HCT116 (cell line): ENCODE data around the gene MAL. TPM values are rescaled to one million over a fixed set of nuclear protein-coding genes. Genes with fewer than 3 reads are reported as not detected.

ENCODE experiments used
- ATAC-seq: fragments of 200-7000 bp; cut with Tn5 transposase; 2 replicates; pipeline ENCODE4 v1.9.1; 2020; ENCODE audit warnings: mild to moderate bottlenecking, moderate library complexity
- BruUV-seq: library from RNA; stranded (reverse); fragments of 400-500 nt; replicated peaks from 2 replicates; lab custom pipeline; 2021; lab: Mats Ljungman, UMichigan
- CTCF ChIA-PET: fragments of 300-600 bp; sonication (Branson Sonifier 250); formaldehyde crosslinking; loops from one replicate; lab custom pipeline; 2021; ENCODE audit warnings: antibody characterized with exemption; lab: Charles Lee
- POLR2A ChIA-PET: fragments of 300-600, 350-600 bp; sonication (Branson Sonifier 250); formaldehyde crosslinking; loops from one replicate; lab custom pipeline; 2021; ENCODE audit warnings: antibody characterized with exemption; lab: Charles Lee
- RAD21 ChIA-PET, 2 experiments: fragments of 300-600 bp; sonication (Branson Sonifier 250); formaldehyde crosslinking; loops; one replicate each; lab custom pipeline; 2023; ENCODE audit warnings: low total read pairs in 2 of 2; ENCODE audit not compliant: uncharacterized antibody in 2 of 2, unreplicated experiment in 2 of 2, low non-redundant PET in 1 of 2; lab: Charles Lee
- DNase-seq: peaks from one replicate; pipeline ENCODE4 v3.0.0-alpha.2; 2010; ENCODE audit warnings: low read depth, low spot score
- H2AFZ ChIP-seq: fragments of 200-600 bp; shearing (Covaris generic), sonication (generic); 2 replicates; pipeline ENCODE4 v1.6.1; 2017; ENCODE audit warnings: low read depth, mixed run types, mixed read lengths, antibody characterized with exemption, low read length; ENCODE audit not compliant: poor library complexity, severe bottlenecking
- H3K27ac ChIP-seq: 2 replicates; pipeline ENCODE4 v1.5.1; 2012; ENCODE audit warnings: low read depth, low read length
- H3K27me3 ChIP-seq: fragments of 200-600 bp; sonication (generic); 2 replicates; pipeline ENCODE4 v1.6.1; 2016; ENCODE audit warnings: mixed run types, low read length, mixed read lengths; ENCODE audit not compliant: insufficient read depth
- H3K36me3 ChIP-seq, 2 experiments: fragments of 200-500 bp in 1 of 2; fragments of 200-600 bp in 1 of 2; sonication (Bioruptor generic) in 1 of 2; sonication (generic) in 1 of 2; 2 replicates each; pipeline versions ENCODE4 v1.5.1 to v1.6.1; 2014 to 2016; ENCODE audit warnings: low read length in 2 of 2, inconsistent platforms in 1 of 2, mixed read lengths in 1 of 2, mixed run types in 1 of 2; ENCODE audit not compliant: insufficient read depth in 2 of 2, control insufficient read depth in 1 of 2
- H3K4me1 ChIP-seq, 2 experiments: fragments of 200-600 bp in 1 of 2; sonication (generic) in 1 of 2; 2 replicates each; pipeline versions ENCODE4 v1.5.1 to v1.6.1; 2012 to 2017; ENCODE audit warnings: low read length in 2 of 2, inconsistent platforms in 1 of 2, mild to moderate bottlenecking in 1 of 2, mixed read lengths in 1 of 2, mixed run types in 1 of 2, moderate library complexity in 1 of 2; ENCODE audit not compliant: insufficient read depth in 2 of 2, control insufficient read depth in 1 of 2
- H3K4me2 ChIP-seq: fragments of 200-600 bp; sonication (generic); 2 replicates; pipeline ENCODE4 v1.6.1; 2017; ENCODE audit warnings: mixed run types, low read length, mixed read lengths
- H3K4me3 ChIP-seq, 2 experiments: fragments of 200-600 bp in 1 of 2; sonication (generic) in 1 of 2; replicated peaks in 1 of 2; 2 replicates each; pipeline ENCODE4 v1.5.1; 2011 to 2016; ENCODE audit warnings: low read length in 2 of 2, control low read depth in 1 of 2, low read depth in 1 of 2, mild to moderate bottlenecking in 1 of 2, mixed read lengths in 1 of 2, mixed run types in 1 of 2
- H3K79me2 ChIP-seq: fragments of 200-600 bp; sonication (generic); 2 replicates; pipeline ENCODE4 v1.6.1; 2017; ENCODE audit warnings: mild to moderate bottlenecking, mixed run types, low read length, moderate library complexity, mixed read lengths; ENCODE audit not compliant: insufficient read depth
- H3K9ac ChIP-seq: fragments of 200-600 bp; sonication (generic); 2 replicates; pipeline ENCODE4 v1.6.1; 2016; ENCODE audit warnings: low read length, mixed read lengths
- H3K9me2 ChIP-seq: fragments of 200-600 bp; sonication (generic), shearing (Covaris generic); 2 replicates; pipeline ENCODE4 v1.6.1; 2017; ENCODE audit warnings: mixed run types, mild to moderate bottlenecking, moderate library complexity; ENCODE audit not compliant: insufficient read depth
- H3K9me3 ChIP-seq, 2 experiments: fragments of 200-500 bp in 1 of 2; fragments of 200-600 bp in 1 of 2; sonication (Bioruptor generic) in 1 of 2; sonication (generic) in 1 of 2; 2 replicates each; pipeline ENCODE4 v1.6.1; 2014 to 2017; ENCODE audit warnings: low read length in 2 of 2, mixed read lengths in 2 of 2, inconsistent platforms in 1 of 2, low read depth in 1 of 2, mild to moderate bottlenecking in 1 of 2, mixed run types in 1 of 2, moderate library complexity in 1 of 2; ENCODE audit not compliant: control insufficient read depth in 1 of 2, insufficient read depth in 1 of 2
- H4K20me1 ChIP-seq: fragments of 200-600 bp; sonication (generic), shearing (Covaris generic); 2 replicates; pipeline ENCODE4 v1.6.1; 2017; ENCODE audit warnings: mixed run types, mild to moderate bottlenecking, moderate library complexity; ENCODE audit not compliant: insufficient read depth
- FOSL1 ChIP-seq: IDR thresholded peaks from 2 replicates; pipeline ENCODE4 v1.6.1; 2012; ENCODE audit warnings: low read depth
- POLR2A ChIP-seq: IDR thresholded peaks from 2 replicates; pipeline ENCODE4 v1.7.0; 2011; ENCODE audit warnings: borderline replicate concordance; ENCODE audit not compliant: insufficient read depth, insufficient read length; ENCODE audit errors: extremely low read depth
- POLR2AphosphoS5 ChIP-seq: IDR thresholded peaks from 2 replicates; pipeline ENCODE4 v1.6.1; 2011; ENCODE audit warnings: mild to moderate bottlenecking, low read depth, low read length, moderate library complexity
- SIN3A ChIP-seq: IDR thresholded peaks from 2 replicates; pipeline ENCODE4 v1.6.1; 2012; ENCODE audit warnings: low read depth
- SP1 ChIP-seq: IDR thresholded peaks from 2 replicates; pipeline ENCODE4 v1.6.1; 2012; ENCODE audit warnings: low read depth
- SRF ChIP-seq: IDR thresholded peaks from 2 replicates; pipeline ENCODE4 v1.6.1; 2012; ENCODE audit warnings: low read depth
- TCF7L2 ChIP-seq: IDR thresholded peaks from 2 replicates; pipeline ENCODE4 v1.7.0; 2011; ENCODE audit warnings: borderline replicate concordance, inconsistent platforms; ENCODE audit not compliant: insufficient read depth, insufficient read length; ENCODE audit errors: extremely low read depth
- ZFX ChIP-seq: fragments of 450-650 bp; IDR thresholded peaks from 2 replicates; pipeline ENCODE4 v1.6.1; 2017
- ZNF274 ChIP-seq: fragments of 200-500 bp; sonication (Bioruptor generic); IDR thresholded peaks from 2 replicates; pipeline ENCODE4 v1.6.1; 2014; ENCODE audit warnings: mild to moderate bottlenecking, low read depth, low read length, inconsistent platforms
- intact Hi-C: fragments of 100-400 bp; cut with micrococcal nuclease; formaldehyde crosslinking; loops from 2 replicates; pipeline ENCODE4 v1.10.0; 2022
- total RNA-seq: library from RNA; stranded (reverse); gene quantifications from one replicate; pipeline ENCODE4 v1.2.1, GENCODE V29; 2021; ENCODE audit not compliant: unreplicated experiment
- TF ChIP-seq, protein P1 (sequence below): IDR thresholded peaks from 2 replicates; pipeline ENCODE4 v1.6.1; 2012; ENCODE audit warnings: low read depth
- TF ChIP-seq, protein P2 (sequence below): IDR thresholded peaks from 2 replicates; pipeline ENCODE4 v1.6.1; 2011; ENCODE audit warnings: mild to moderate bottlenecking, low read length, moderate library complexity; ENCODE audit not compliant: insufficient replicate concordance; ENCODE audit errors: extremely low read depth

MAL gene
- total RNA-seq, 1 experiment from 2014 or later = not detected

GRCh38 chr2:95058466-95058988, 33.0 kb downstream of the MAL start:
- ChIA-PET CTCF (interaction anchor here (0.6 kb wide), 1 partner anchor 167 kb away, joined by 3 read pairs; no protein-coding TSS in a partner anchor), POLR2A (no interaction called here), RAD21 (no interaction called here)
- no peak overlapping the region for H2AFZ ChIP-seq
- no peaks in the 10 kb centered on the region for H4K20me1 ChIP-seq
- peaks cover 12% of the 10 kb centered on the region; the same call in 1 of the 2 replicates for H3K27me3 ChIP-seq
- no peaks in the 10 kb centered on the region for H3K9me3 ChIP-seq
- H3K36me3 ChIP-seq = no peaks in the 10 kb centered on the region
- intact Hi-C loops = no loop called here
- no peaks in the 10 kb centered on the region for H3K4me1 ChIP-seq
- BruUV-seq = no TSS peak
- ATAC-seq (no peak), DNase-seq (no peak)
- H3K27ac ChIP-seq = no peak overlapping the region
- TF ChIP-seq TCF7L2 (no peak), POLR2A (no peak), SIN3A (no peak), ZNF274 (no peak), FOSL1 (no peak), POLR2AphosphoS5 (no peak), ZFX (no peak), SP1 (no peak), SRF (no peak)
- TF ChIP-seq, protein P1, sequence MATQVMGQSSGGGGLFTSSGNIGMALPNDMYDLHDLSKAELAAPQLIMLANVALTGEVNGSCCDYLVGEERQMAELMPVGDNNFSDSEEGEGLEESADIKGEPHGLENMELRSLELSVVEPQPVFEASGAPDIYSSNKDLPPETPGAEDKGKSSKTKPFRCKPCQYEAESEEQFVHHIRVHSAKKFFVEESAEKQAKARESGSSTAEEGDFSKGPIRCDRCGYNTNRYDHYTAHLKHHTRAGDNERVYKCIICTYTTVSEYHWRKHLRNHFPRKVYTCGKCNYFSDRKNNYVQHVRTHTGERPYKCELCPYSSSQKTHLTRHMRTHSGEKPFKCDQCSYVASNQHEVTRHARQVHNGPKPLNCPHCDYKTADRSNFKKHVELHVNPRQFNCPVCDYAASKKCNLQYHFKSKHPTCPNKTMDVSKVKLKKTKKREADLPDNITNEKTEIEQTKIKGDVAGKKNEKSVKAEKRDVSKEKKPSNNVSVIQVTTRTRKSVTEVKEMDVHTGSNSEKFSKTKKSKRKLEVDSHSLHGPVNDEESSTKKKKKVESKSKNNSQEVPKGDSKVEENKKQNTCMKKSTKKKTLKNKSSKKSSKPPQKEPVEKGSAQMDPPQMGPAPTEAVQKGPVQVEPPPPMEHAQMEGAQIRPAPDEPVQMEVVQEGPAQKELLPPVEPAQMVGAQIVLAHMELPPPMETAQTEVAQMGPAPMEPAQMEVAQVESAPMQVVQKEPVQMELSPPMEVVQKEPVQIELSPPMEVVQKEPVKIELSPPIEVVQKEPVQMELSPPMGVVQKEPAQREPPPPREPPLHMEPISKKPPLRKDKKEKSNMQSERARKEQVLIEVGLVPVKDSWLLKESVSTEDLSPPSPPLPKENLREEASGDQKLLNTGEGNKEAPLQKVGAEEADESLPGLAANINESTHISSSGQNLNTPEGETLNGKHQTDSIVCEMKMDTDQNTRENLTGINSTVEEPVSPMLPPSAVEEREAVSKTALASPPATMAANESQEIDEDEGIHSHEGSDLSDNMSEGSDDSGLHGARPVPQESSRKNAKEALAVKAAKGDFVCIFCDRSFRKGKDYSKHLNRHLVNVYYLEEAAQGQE = no peak
- TF ChIP-seq, protein P2, sequence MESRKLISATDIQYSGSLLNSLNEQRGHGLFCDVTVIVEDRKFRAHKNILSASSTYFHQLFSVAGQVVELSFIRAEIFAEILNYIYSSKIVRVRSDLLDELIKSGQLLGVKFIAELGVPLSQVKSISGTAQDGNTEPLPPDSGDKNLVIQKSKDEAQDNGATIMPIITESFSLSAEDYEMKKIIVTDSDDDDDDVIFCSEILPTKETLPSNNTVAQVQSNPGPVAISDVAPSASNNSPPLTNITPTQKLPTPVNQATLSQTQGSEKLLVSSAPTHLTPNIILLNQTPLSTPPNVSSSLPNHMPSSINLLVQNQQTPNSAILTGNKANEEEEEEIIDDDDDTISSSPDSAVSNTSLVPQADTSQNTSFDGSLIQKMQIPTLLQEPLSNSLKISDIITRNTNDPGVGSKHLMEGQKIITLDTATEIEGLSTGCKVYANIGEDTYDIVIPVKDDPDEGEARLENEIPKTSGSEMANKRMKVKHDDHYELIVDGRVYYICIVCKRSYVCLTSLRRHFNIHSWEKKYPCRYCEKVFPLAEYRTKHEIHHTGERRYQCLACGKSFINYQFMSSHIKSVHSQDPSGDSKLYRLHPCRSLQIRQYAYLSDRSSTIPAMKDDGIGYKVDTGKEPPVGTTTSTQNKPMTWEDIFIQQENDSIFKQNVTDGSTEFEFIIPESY = no peak
- H3K9me2 ChIP-seq = no peaks in the 10 kb centered on the region
- no peaks in the 10 kb centered on the region for H3K79me2 ChIP-seq
- H3K4me2 ChIP-seq = no peak overlapping the region
- no peak overlapping the region for H3K9ac ChIP-seq
- H3K4me3 ChIP-seq = no peak overlapping the region
